Left ventricle myocardium inferior (tissue), 1 donor: Measurements from ENCODE around the gene SALL1. TPM values are rescaled to one million over a fixed set of nuclear protein-coding genes. Genes with fewer than 3 reads are reported as not detected.

Experiments used
- DNase-seq: peaks from one replicate; pipeline ENCODE4 v3.0.0-alpha.2; 2020
- H3K27ac ChIP-seq: fragments of 200-600 bp; replicated peaks from 2 replicates; pipeline ENCODE4 v1.8.0; 2021
- H3K27me3 ChIP-seq: fragments of 200-600 bp; 2 replicates; pipeline ENCODE4 v1.8.0; 2021; ENCODE audit warnings: low read depth
- H3K36me3 ChIP-seq: fragments of 200-600 bp; 2 replicates; pipeline ENCODE4 v1.8.0; 2021
- H3K4me1 ChIP-seq: fragments of 200-600 bp; 2 replicates; pipeline ENCODE4 v1.8.0; 2021
- H3K4me3 ChIP-seq: fragments of 200-600 bp; 2 replicates; pipeline ENCODE4 v1.8.0; 2021; ENCODE audit warnings: mild to moderate bottlenecking, moderate library complexity
- H3K9me3 ChIP-seq: fragments of 200-600 bp; replicated peaks from 2 replicates; pipeline ENCODE4 v1.8.0; 2021
- intact Hi-C: fragments of 100-400 bp; cut with micrococcal nuclease; formaldehyde crosslinking; loops from one replicate; pipeline ENCODE4 v1.11.0; 2022
- long read RNA-seq: library from polyadenylated mRNA; unstranded; transcript quantifications from one replicate; pipeline ENCODE4 v2.0.0, GENCODE V29; 2021
- total RNA-seq: library from RNA; stranded (reverse); fragmentation: NEBNext Ultra II Directional; extraction: Animal tissue kit (Norgen Biotek cat#: 25700); gene quantifications from one replicate; pipeline ENCODE4 v1.2.1, GENCODE V29; 2021
- TF ChIP-seq, protein P1 (sequence below): fragments of 200-600 bp; IDR thresholded peaks from 2 replicates; pipeline ENCODE4 v1.8.0; 2021; ENCODE audit warnings: antibody characterized with exemption, mild to moderate bottlenecking, borderline replicate concordance
- donor health status: DM: no; HTN: yes; CAD: no; lungs with severe emphysema.

Gene SALL1
- total RNA-seq: 1.3 TPM
- long read RNA-seq: 0 reads

GRCh38 chr16:51150888-51151320 is at the start of gene SALL1:
SALL1 (minus strand) TSS chr16:51151270; CDS start chr16:51151241, 29 bp downstream.
- intact Hi-C loops: no loop called here
- TF ChIP-seq, protein P1, sequence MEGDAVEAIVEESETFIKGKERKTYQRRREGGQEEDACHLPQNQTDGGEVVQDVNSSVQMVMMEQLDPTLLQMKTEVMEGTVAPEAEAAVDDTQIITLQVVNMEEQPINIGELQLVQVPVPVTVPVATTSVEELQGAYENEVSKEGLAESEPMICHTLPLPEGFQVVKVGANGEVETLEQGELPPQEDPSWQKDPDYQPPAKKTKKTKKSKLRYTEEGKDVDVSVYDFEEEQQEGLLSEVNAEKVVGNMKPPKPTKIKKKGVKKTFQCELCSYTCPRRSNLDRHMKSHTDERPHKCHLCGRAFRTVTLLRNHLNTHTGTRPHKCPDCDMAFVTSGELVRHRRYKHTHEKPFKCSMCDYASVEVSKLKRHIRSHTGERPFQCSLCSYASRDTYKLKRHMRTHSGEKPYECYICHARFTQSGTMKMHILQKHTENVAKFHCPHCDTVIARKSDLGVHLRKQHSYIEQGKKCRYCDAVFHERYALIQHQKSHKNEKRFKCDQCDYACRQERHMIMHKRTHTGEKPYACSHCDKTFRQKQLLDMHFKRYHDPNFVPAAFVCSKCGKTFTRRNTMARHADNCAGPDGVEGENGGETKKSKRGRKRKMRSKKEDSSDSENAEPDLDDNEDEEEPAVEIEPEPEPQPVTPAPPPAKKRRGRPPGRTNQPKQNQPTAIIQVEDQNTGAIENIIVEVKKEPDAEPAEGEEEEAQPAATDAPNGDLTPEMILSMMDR: no peak
- Histone ChIP-seq H3K9me3 (no peaks in the 10 kb centered on the region), H3K36me3 (no peaks in the 10 kb centered on the region), H3K27ac (no peak within 1 kb of the TSS), H3K4me1 (peaks cover 53% of the 10 kb centered on the region), H3K27me3 (peaks cover 99% of the 10 kb centered on the region), H3K4me3 (peak within 1 kb of the TSS; percentile 66)
- no peak for DNase-seq

DNA sequence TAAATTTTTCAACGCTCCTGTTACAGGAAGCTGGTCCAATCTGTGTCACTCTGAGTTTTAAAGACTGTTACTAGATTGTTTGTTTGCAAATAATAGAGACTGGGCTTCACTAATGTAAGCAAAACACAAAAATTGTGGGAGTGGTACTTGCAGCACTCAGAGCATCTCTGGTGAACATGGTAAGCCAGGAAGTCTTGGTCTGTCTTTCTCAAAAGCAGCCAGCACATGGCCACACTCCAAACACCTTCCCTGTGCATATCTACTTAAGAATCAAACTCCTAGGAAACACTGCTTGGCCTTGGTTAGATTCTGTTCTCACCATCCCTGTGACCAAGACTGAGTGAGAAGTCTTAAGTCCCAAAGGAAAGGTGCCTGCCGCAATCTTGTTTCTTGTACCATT is 49.7 kb upstream of the SALL1 start:
- no peak overlapping the region for H3K4me3 ChIP-seq
- H3K36me3 ChIP-seq: no peaks in the 10 kb centered on the region
- intact Hi-C loops: no loop called here
- TF ChIP-seq, protein P1: no peak
- no peak overlapping the region for H3K27ac ChIP-seq
- H3K9me3 ChIP-seq: peaks cover 24% of the 10 kb centered on the region
- H3K27me3 ChIP-seq: peaks cover 19% of the 10 kb centered on the region
- H3K4me1 ChIP-seq: no peaks in the 10 kb centered on the region
- DNase-seq: no peak

GRCh38 chr16:51197953-51198748 is 47.1 kb upstream of the SALL1 start:
- H3K27me3 ChIP-seq: peaks cover 20% of the 10 kb centered on the region
- intact Hi-C loops: no loop called here
- no peaks in the 10 kb centered on the region for H3K36me3 ChIP-seq
- peaks cover 29% of the 10 kb centered on the region for H3K9me3 ChIP-seq
- DNase-seq: no peak
- no peaks in the 10 kb centered on the region for H3K4me1 ChIP-seq
- no peak overlapping the region for H3K4me3 ChIP-seq
- H3K27ac ChIP-seq: no peak overlapping the region
- TF ChIP-seq, protein P1: no peak

GRCh38 chr16:51193879-51194278 is 42.8 kb upstream of the SALL1 start:
- DNase-seq: no peak
- intact Hi-C loops: no loop called here
- Histone ChIP-seq H3K27me3 (peaks cover 34% of the 10 kb centered on the region), H3K4me3 (no peak overlapping the region), H3K27ac (no peak overlapping the region), H3K4me1 (no peaks in the 10 kb centered on the region), H3K36me3 (no peaks in the 10 kb centered on the region), H3K9me3 (peaks cover 5% of the 10 kb centered on the region)
- TF ChIP-seq, protein P1: no peak

DNA sequence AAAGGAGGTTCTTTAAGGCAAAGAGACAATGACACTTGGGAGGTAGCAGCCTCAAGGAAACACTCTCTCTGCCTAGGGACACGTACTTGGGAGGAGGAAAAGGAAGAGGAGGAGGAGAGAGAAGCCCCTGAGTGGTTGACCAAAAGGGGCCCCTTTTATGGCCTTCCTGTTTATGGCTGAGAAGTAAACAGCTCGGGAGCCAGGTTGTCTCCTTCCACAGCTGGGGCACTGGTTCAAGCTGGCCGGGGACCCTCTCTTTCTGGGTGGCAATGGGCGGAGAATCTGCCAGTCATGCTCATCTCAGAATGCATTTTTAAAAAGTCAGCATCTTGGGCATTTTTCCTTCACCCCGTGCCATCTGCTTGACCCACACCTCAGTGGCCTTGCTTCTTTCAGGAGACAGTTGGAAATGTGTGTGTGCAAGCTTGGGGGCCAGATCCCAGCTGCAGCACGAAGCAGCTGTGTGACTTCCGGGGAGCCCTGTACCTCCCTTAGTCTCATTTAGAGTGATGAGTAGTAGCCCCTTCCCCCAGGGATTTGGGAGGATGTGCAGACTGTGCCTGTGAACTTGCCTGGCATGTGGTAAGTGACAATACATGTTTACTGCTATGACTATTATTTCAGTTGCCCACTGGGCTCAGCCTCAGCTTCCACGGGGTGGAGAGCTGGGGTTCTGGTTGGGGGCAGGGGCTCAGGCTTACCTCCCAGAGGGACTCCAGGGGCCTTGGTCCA is 33.8 kb upstream of the SALL1 start:
- TF ChIP-seq, protein P1: no peak
- intact Hi-C loops: no loop called here
- DNase-seq: no peak

More for the DNA sequence above, 33.8 kb upstream of the SALL1 start:
- H3K4me3 ChIP-seq: no peak overlapping the region
- no peak overlapping the region for H3K27ac ChIP-seq
- H3K4me1 ChIP-seq: no peaks in the 10 kb centered on the region
- H3K9me3 ChIP-seq: no peaks in the 10 kb centered on the region
- peaks cover 47% of the 10 kb centered on the region for H3K27me3 ChIP-seq
- H3K36me3 ChIP-seq: no peaks in the 10 kb centered on the region
